GM10847 (cell line): ENCODE results near the gene EME2.

ENCODE experiments used
- POLR2A ChIP-seq: IDR thresholded peaks from 2 replicates; pipeline ENCODE4 v1.6.1; 2011; ENCODE audit not compliant: insufficient read length; ENCODE audit errors: extremely low read depth

EME2 gene

GRCh38 chr16:1741553-1742165, 31.0 kb upstream of the EME2 start:
- TF ChIP-seq POLR2A, result no peak

GRCh38 chr16:1743376-1744337, 29.0 kb upstream of the EME2 start:
- TF ChIP-seq POLR2A, result no peak

- TF ChIP-seq POLR2A, result no peak
Observed at GRCh38 chr16:1744338-1744840, 28.2 kb upstream of the EME2 start.

- no peak for TF ChIP-seq POLR2A
Observed at GRCh38 chr16:1745181-1745899, 27.3 kb upstream of the EME2 start.

GRCh38 chr16:1745900-1746692, 26.5 kb upstream of the EME2 start:
- no peak for TF ChIP-seq POLR2A

- TF ChIP-seq POLR2A, result no peak
Observed at GRCh38 chr16:1746693-1747195, 25.9 kb upstream of the EME2 start.

- TF ChIP-seq POLR2A, result no peak
Observed at GRCh38 chr16:1747934-1748333, 24.7 kb upstream of the EME2 start.

- no peak for TF ChIP-seq POLR2A
Observed at GRCh38 chr16:1749152-1750117, 23.2 kb upstream of the EME2 start.

- TF ChIP-seq POLR2A, result no peak
Observed at GRCh38 chr16:1751946-1752345, 20.7 kb upstream of the EME2 start.

GRCh38 chr16:1752853-1753252, 19.8 kb upstream of the EME2 start:
- TF ChIP-seq POLR2A, result no peak

- no peak for TF ChIP-seq POLR2A
Observed at GRCh38 chr16:1754204-1754603, 18.4 kb upstream of the EME2 start.

GRCh38 chr16:1757714-1758461, 14.7 kb upstream of the EME2 start:
- TF ChIP-seq POLR2A, result no peak

GRCh38 chr16:1758923-1759322, 13.7 kb upstream of the EME2 start:
- TF ChIP-seq POLR2A, result no peak
